Epidermal melanocyte (primary cell): ENCODE measurements around the gene TBC1D21.

Experiments
- DNase-seq: peaks from one replicate; pipeline ENCODE4 v3.0.0; 2011; ENCODE audit warnings: low spot score; ENCODE audit not compliant: insufficient read length

TBC1D21 gene

GRCh38 chr15:73908030-73908821, 34.9 kb downstream of the TBC1D21 start:
- peak; percentile 58 for DNase-seq

- no peak for DNase-seq
Measured at GRCh38 chr15:73908822-73909122, 35.4 kb downstream of the TBC1D21 start.

- no peak for DNase-seq
Measured at GRCh38 chr15:73909651-73910050, 36.3 kb downstream of the TBC1D21 start.

- no peak for DNase-seq
Measured at GRCh38 chr15:73910522-73911303, 37.3 kb downstream of the TBC1D21 start.

- DNase-seq, result no peak
Measured at GRCh38 chr15:73912030-73912596, 38.7 kb downstream of the TBC1D21 start.

- DNase-seq, result no peak
Measured at GRCh38 chr15:73914145-73914544, 40.8 kb downstream of the TBC1D21 start.

GRCh38 chr15:73915082-73915481, 41.7 kb downstream of the TBC1D21 start:
- DNase-seq, result no peak

- DNase-seq, result no peak
Measured at GRCh38 chr15:73918784-73919183, 45.4 kb downstream of the TBC1D21 start.

- no peak for DNase-seq
Measured at GRCh38 chr15:73919706-73920105, 46.3 kb downstream of the TBC1D21 start.

- no peak for DNase-seq
Measured at GRCh38 chr15:73921254-73921925, 48.0 kb downstream of the TBC1D21 start.

- DNase-seq, result no peak
Measured at GRCh38 chr15:73922186-73923151, 49.1 kb downstream of the TBC1D21 start.

GRCh38 chr15:73923156-73923487, 49.8 kb downstream of the TBC1D21 start:
- no peak for DNase-seq

- no peak for DNase-seq
Measured at GRCh38 chr15:73923488-73924164, 50.3 kb downstream of the TBC1D21 start.

- peak; percentile 43 for DNase-seq
Measured at GRCh38 chr15:73924171-73924921, 51.0 kb downstream of the TBC1D21 start.

GRCh38 chr15:73925848-73926218, 52.5 kb downstream of the TBC1D21 start:
- no peak for DNase-seq

- peak; percentile 86 for DNase-seq
Measured at GRCh38 chr15:73926219-73927002, 53.0 kb downstream of the TBC1D21 start, which contains the start of gene LOXL1. LOXL1 (plus strand) TSS chr15:73926462; CDS start chr15:73926784, 322 bp downstream.

GRCh38 chr15:73927003-73927475, 53.7 kb downstream of the TBC1D21 start:
- DNase-seq, result no peak

GRCh38 chr15:73927476-73928240, 54.3 kb downstream of the TBC1D21 start:
- DNase-seq, result no peak
